Mesendoderm (in vitro differentiated cells): ENCODE data around the gene COL18A1.

ENCODE experiments used
- DNase-seq: peaks from one replicate; pipeline ENCODE4 v3.0.0; 2013
- H2AK5ac ChIP-seq: 2 replicates; pipeline ENCODE4 v1.6.1; 2013; ENCODE audit warnings: low read length, inconsistent platforms
- H2BK120ac ChIP-seq: 2 replicates; pipeline ENCODE4 v1.6.1; 2013; ENCODE audit warnings: low read depth, mild to moderate bottlenecking, low read length, moderate library complexity, mixed read lengths
- H2BK15ac ChIP-seq: replicated peaks from 2 replicates; pipeline ENCODE4 v1.6.1; 2013; ENCODE audit warnings: low read depth, mild to moderate bottlenecking, moderate library complexity
- H2BK5ac ChIP-seq: 2 replicates; pipeline ENCODE4 v1.6.1; 2013; ENCODE audit warnings: low read length, inconsistent platforms
- H3K18ac ChIP-seq: 2 replicates; pipeline ENCODE4 v1.6.1; 2013; ENCODE audit warnings: mild to moderate bottlenecking, low read length, mixed read lengths
- H3K23ac ChIP-seq: one replicate; pipeline ENCODE4 v1.6.1; 2013; ENCODE audit warnings: low read length
- H3K27ac ChIP-seq: 2 replicates; pipeline ENCODE4 v1.5.1; 2013; ENCODE audit warnings: low read depth, mild to moderate bottlenecking, inconsistent platforms, low read length, moderate library complexity
- H3K27me3 ChIP-seq: 2 replicates; pipeline ENCODE4 v1.6.1; 2013; ENCODE audit warnings: low read length, control low read depth, mild to moderate bottlenecking, inconsistent platforms; ENCODE audit not compliant: insufficient read depth, poor library complexity
- H3K36me3 ChIP-seq: 2 replicates; pipeline ENCODE4 v1.6.1; 2013; ENCODE audit warnings: low read length, inconsistent platforms; ENCODE audit not compliant: control insufficient read depth, insufficient read depth
- H3K4ac ChIP-seq: one replicate; pipeline ENCODE4 v1.6.1; 2013; ENCODE audit warnings: low read depth, mild to moderate bottlenecking, low read length, moderate library complexity
- H3K4me1 ChIP-seq: 2 replicates; pipeline ENCODE4 v1.6.1; 2013; ENCODE audit warnings: low read depth, low read length, inconsistent platforms; ENCODE audit not compliant: control insufficient read depth
- H3K4me2 ChIP-seq: 2 replicates; pipeline ENCODE4 v1.6.1; 2013; ENCODE audit warnings: low read length
- H3K4me3 ChIP-seq: 2 replicates; pipeline ENCODE4 v1.5.1; 2013; ENCODE audit warnings: mild to moderate bottlenecking, low read length
- H3K56ac ChIP-seq: one replicate; pipeline ENCODE4 v1.6.1; 2013; ENCODE audit warnings: low read length
- H3K79me1 ChIP-seq: 2 replicates; pipeline ENCODE4 v1.6.1; 2013; ENCODE audit warnings: low read length, inconsistent platforms
- H3K79me2 ChIP-seq: 2 replicates; pipeline ENCODE4 v1.6.1; 2013; ENCODE audit warnings: mild to moderate bottlenecking, low read length; ENCODE audit not compliant: control insufficient read depth, insufficient read depth
- H3K9ac ChIP-seq: 2 replicates; pipeline ENCODE4 v1.6.1; 2013; ENCODE audit warnings: low read length, inconsistent platforms
- H4K5ac ChIP-seq: one replicate; pipeline ENCODE4 v1.6.1; 2013; ENCODE audit warnings: low read length
- H4K8ac ChIP-seq: one replicate; pipeline ENCODE4 v1.6.1; 2013; ENCODE audit warnings: low read depth, mild to moderate bottlenecking, control low read depth, low read length, moderate library complexity
- WGBS: extraction: QIAGEN DNeasy Blood & Tissue Kit; methylation state at CpG from one replicate; pipeline ENCODE4 v1.1.7; 2013; ENCODE audit warnings: low lambda C conversion rate, missing lambda C conversion rate; ENCODE audit not compliant: insufficient coverage; ENCODE audit errors: extremely low coverage; 5-methylcytosine and 5-hydroxymethylcytosine counted together

The COL18A1 gene

GRCh38 chr21:45467221-45467779 is 62.3 kb downstream of the COL18A1 start:
- Histone ChIP-seq H3K18ac (no peak overlapping the region), H3K9ac (no peak overlapping the region), H2BK15ac (no peak overlapping the region), H3K4ac (no peak overlapping the region), H3K4me3 (no peak overlapping the region), H3K79me2 (peaks cover 22% of the 10 kb centered on the region), H2AK5ac (no peak overlapping the region), H2BK5ac (no peak overlapping the region), H3K79me1 (peaks cover 15% of the 10 kb centered on the region), H3K56ac (no peak overlapping the region), H3K36me3 (no peaks in the 10 kb centered on the region), H3K27ac (no peak overlapping the region), H3K4me2 (no peak overlapping the region), H4K5ac (no peak overlapping the region), H2BK120ac (no peak overlapping the region), H3K4me1 (no peaks in the 10 kb centered on the region), H3K23ac (no peak overlapping the region), H3K27me3 (no peaks in the 10 kb centered on the region), H4K8ac (no peak overlapping the region)
- WGBS = no CpG with 5 or more reads among the region's 25 CpGs
- no peak for DNase-seq

- H3K27ac ChIP-seq = no peak overlapping the region
- H3K18ac ChIP-seq = no peak overlapping the region
- no peak overlapping the region for H3K4me3 ChIP-seq
- H3K4ac ChIP-seq = no peak overlapping the region
- no peak overlapping the region for H3K4me2 ChIP-seq
- H3K9ac ChIP-seq = no peak overlapping the region
- H3K79me2 ChIP-seq = peaks cover 20% of the 10 kb centered on the region
- H3K27me3 ChIP-seq = no peaks in the 10 kb centered on the region
- H4K5ac ChIP-seq = no peak overlapping the region
- no peaks in the 10 kb centered on the region for H3K36me3 ChIP-seq
- no peak overlapping the region for H2BK120ac ChIP-seq
- no peak overlapping the region for H2AK5ac ChIP-seq
- WGBS = no CpG with 5 or more reads among the region's 45 CpGs
- H2BK5ac ChIP-seq = no peak overlapping the region
- H3K4me1 ChIP-seq = no peaks in the 10 kb centered on the region
- H3K79me1 ChIP-seq = peaks cover 15% of the 10 kb centered on the region
- H4K8ac ChIP-seq = no peak overlapping the region
- H2BK15ac ChIP-seq = no peak overlapping the region
- no peak overlapping the region for H3K23ac ChIP-seq
- no peak overlapping the region for H3K56ac ChIP-seq
- no peak for DNase-seq
These were observed 63.3 kb downstream of the COL18A1 start for GRCh38 chr21:45468051-45468970.

GRCh38 chr21:45468971-45469272 is 64.0 kb downstream of the COL18A1 start:
- no peak overlapping the region for H3K23ac ChIP-seq
- no peaks in the 10 kb centered on the region for H3K4me1 ChIP-seq
- no peak overlapping the region for H2BK15ac ChIP-seq
- no peak overlapping the region for H2BK5ac ChIP-seq
- H3K79me2 ChIP-seq = peaks cover 19% of the 10 kb centered on the region
- WGBS = no CpG with 5 or more reads among the region's 14 CpGs
- no peak overlapping the region for H3K27ac ChIP-seq
- peaks cover 15% of the 10 kb centered on the region for H3K79me1 ChIP-seq
- DNase-seq = no peak
- no peaks in the 10 kb centered on the region for H3K27me3 ChIP-seq
- H3K4me2 ChIP-seq = no peak overlapping the region
- H4K8ac ChIP-seq = no peak overlapping the region
- no peak overlapping the region for H2BK120ac ChIP-seq
- H3K36me3 ChIP-seq = no peaks in the 10 kb centered on the region
- H4K5ac ChIP-seq = no peak overlapping the region
- no peak overlapping the region for H3K56ac ChIP-seq
- no peak overlapping the region for H3K18ac ChIP-seq
- no peak overlapping the region for H3K4me3 ChIP-seq
- H3K9ac ChIP-seq = no peak overlapping the region
- H3K4ac ChIP-seq = no peak overlapping the region
- H2AK5ac ChIP-seq = no peak overlapping the region

- Histone ChIP-seq H3K27ac (no peak overlapping the region), H2AK5ac (no peak overlapping the region), H3K4ac (no peak overlapping the region), H2BK5ac (no peak overlapping the region), H4K8ac (no peak overlapping the region), H3K79me2 (peaks cover 18% of the 10 kb centered on the region), H3K56ac (no peak overlapping the region), H3K9ac (no peak overlapping the region), H4K5ac (no peak overlapping the region), H3K23ac (no peak overlapping the region), H2BK15ac (no peak overlapping the region), H3K4me1 (no peaks in the 10 kb centered on the region), H2BK120ac (no peak overlapping the region), H3K79me1 (peaks cover 18% of the 10 kb centered on the region), H3K18ac (no peak overlapping the region), H3K36me3 (no peaks in the 10 kb centered on the region), H3K4me2 (no peak overlapping the region), H3K27me3 (no peaks in the 10 kb centered on the region), H3K4me3 (no peak overlapping the region)
- no CpG with 5 or more reads among the region's 24 CpGs for WGBS
- no peak for DNase-seq
These were observed 64.5 kb downstream of the COL18A1 start for GRCh38 chr21:45469273-45470086.

GRCh38 chr21:45470087-45470515 is 65.1 kb downstream of the COL18A1 start:
- no peak overlapping the region for H3K23ac ChIP-seq
- no peak overlapping the region for H3K9ac ChIP-seq
- no peak overlapping the region for H3K27ac ChIP-seq
- no peaks in the 10 kb centered on the region for H3K27me3 ChIP-seq
- no peak overlapping the region for H2BK120ac ChIP-seq
- H3K4me1 ChIP-seq = no peaks in the 10 kb centered on the region
- DNase-seq = no peak
- H3K4me2 ChIP-seq = no peak overlapping the region
- H2BK5ac ChIP-seq = no peak overlapping the region
- H4K5ac ChIP-seq = no peak overlapping the region
- no peak overlapping the region for H2BK15ac ChIP-seq
- H3K4ac ChIP-seq = no peak overlapping the region
- H2AK5ac ChIP-seq = no peak overlapping the region
- H3K79me1 ChIP-seq = peaks cover 16% of the 10 kb centered on the region
- no peak overlapping the region for H4K8ac ChIP-seq
- H3K79me2 ChIP-seq = peaks cover 12% of the 10 kb centered on the region
- H3K36me3 ChIP-seq = no peaks in the 10 kb centered on the region
- no peak overlapping the region for H3K4me3 ChIP-seq
- no CpG with 5 or more reads among the region's 7 CpGs for WGBS
- no peak overlapping the region for H3K18ac ChIP-seq
- H3K56ac ChIP-seq = no peak overlapping the region
